Right kidney (tissue), 1 donor: ENCODE results near the gene NRG3.

Experiments
- DNase-seq: peaks from one replicate; pipeline ENCODE4 v3.0.0-alpha.2; 2016

The NRG3 gene

DNA sequence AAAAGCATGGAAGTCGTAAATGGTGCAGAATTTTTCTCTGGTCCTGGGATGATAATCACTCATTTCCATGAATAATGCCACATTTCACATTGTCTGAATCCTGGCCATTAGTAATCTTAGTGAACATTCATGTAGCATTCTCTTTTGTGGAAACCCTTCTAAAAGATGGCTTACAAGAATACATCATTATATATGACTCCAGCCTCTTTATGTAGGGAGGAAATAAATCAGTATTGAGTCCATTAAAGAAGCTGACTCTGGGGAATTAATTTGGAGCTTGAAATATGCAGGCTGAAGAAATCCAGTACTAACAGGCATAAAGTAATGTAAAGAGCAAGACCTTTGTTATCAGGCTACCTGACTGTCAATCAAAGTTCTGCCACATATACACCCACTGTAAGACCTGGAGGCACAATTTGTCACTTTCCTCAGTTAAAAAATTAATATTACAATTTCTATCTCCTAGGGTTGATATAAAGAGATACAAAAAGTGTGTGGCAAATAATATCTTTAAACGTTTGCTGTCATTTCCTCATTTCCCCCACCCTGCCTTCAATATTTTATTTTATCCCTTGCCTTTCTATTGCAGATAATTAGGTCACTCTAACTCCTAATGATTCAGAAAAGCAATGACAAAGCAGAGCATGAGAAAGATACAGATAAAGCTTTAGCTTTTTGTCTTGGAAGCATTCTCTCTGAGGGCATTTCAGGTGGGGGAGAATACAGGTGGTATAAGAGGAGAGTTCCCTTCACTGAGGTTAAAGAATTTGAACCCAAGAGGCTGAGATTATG lies 1142.3 kb downstream of the NRG3 start:
- DNase-seq: no peak

DNA sequence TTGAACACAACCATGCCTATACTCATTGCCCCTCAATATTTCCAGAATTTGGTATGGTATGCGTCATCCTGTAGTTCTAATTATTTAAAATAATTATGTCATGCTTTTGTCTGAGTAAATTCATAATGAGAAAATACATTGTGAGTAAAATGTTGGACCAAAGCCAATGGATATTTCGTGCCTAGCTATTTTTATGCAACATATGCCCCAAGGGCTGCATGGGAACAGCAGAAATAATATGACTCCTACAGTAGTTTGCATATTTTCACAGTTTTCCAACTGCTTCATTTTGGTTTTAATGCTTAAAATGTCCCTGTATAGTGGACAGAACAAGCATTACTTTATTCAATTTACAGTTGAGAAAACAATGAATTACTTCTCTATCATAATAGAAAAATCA lies 1148.7 kb downstream of the NRG3 start:
- no peak for DNase-seq
